Esophagus squamous epithelium (tissue), 5 donors: ENCODE data around the gene SERPINA1. TPM values are rescaled to one million over a fixed set of nuclear protein-coding genes. Genes with fewer than 3 reads are reported as not detected.

Source experiments
- DNase-seq: peaks from one replicate; lab custom pipeline; 2025; lab: John Stamatoyannopoulos, UW
- H3K27ac ChIP-seq, 4 donors: fragments of 200-600 bp; sonication (generic); one replicate each; pipeline ENCODE4 v1.5.1; 2016 to 2019; ENCODE audit warnings: mild to moderate bottlenecking in 1 of 4
- H3K27me3 ChIP-seq, 4 donors: fragments of 200-600 bp; sonication (generic); 1 replicate in 3 of 4; 2 replicates in 1 of 4; pipeline versions ENCODE4 v1.5.1 to v1.6.0; 2017 to 2021; ENCODE audit warnings: antibody characterized with exemption in 1 of 4
- H3K36me3 ChIP-seq, 3 donors: fragments of 200-600 bp; sonication (generic); one replicate each; pipeline ENCODE4 v1.5.1; 2016 to 2019
- H3K4me1 ChIP-seq, 3 donors: fragments of 200-600 bp; sonication (generic); one replicate each; pipeline ENCODE4 v1.5.1; 2017 to 2019
- H3K4me3 ChIP-seq, 4 donors: fragments of 200-600 bp; sonication (generic); 1 replicate in 3 of 4; 2 replicates in 1 of 4; pipeline ENCODE4 v1.5.1; 2016 to 2019; ENCODE audit warnings: mild to moderate bottlenecking in 2 of 4, moderate library complexity in 1 of 4
- H3K9me3 ChIP-seq, 3 donors: fragments of 200-600 bp; sonication (generic); one replicate each; pipeline ENCODE4 v1.5.1; 2016 to 2019
- POLR2A ChIP-seq, 4 donors: fragments of 450-650 bp; IDR thresholded peaks; one replicate each; pipeline ENCODE4 v1.6.1; 2017; ENCODE audit warnings: antibody characterized with exemption in 4 of 4, mild to moderate bottlenecking in 4 of 4, moderate library complexity in 3 of 4
- WGBS, 2 donors: methylation state at CpG; one replicate each; pipeline ENCODE4 v1.1.5; 2018; 5-methylcytosine and 5-hydroxymethylcytosine counted together
- intact Hi-C: fragments of 100-400 bp; cut with DNase I; formaldehyde crosslinking; loops from one replicate; pipeline ENCODE4 v1.15.0; 2022
- total RNA-seq, 4 donors: library from RNA; depleted of rRNA; stranded (reverse); fragments of >200 nt; gene quantifications; one replicate each; pipeline ENCODE4 v1.1.0, GENCODE V29; 2016
- TF ChIP-seq, protein P1 (sequence below), 6 experiments: fragments of 450-650 bp in 4 of 6; fragments of 200-600 bp in 2 of 6; sonication (generic) in 2 of 6; IDR thresholded peaks; one replicate each; pipeline ENCODE4 v1.5.1; 2016 to 2019; ENCODE audit warnings: antibody characterized with exemption in 6 of 6, mild to moderate bottlenecking in 4 of 6, moderate library complexity in 4 of 6
- donor health status: DM: yes; HTN: yes; CAD: no.

The SERPINA1 gene
- total RNA-seq, 4 donors from 2014 or later: 1.7 to 16.4 (median 5.8) TPM

DNA sequence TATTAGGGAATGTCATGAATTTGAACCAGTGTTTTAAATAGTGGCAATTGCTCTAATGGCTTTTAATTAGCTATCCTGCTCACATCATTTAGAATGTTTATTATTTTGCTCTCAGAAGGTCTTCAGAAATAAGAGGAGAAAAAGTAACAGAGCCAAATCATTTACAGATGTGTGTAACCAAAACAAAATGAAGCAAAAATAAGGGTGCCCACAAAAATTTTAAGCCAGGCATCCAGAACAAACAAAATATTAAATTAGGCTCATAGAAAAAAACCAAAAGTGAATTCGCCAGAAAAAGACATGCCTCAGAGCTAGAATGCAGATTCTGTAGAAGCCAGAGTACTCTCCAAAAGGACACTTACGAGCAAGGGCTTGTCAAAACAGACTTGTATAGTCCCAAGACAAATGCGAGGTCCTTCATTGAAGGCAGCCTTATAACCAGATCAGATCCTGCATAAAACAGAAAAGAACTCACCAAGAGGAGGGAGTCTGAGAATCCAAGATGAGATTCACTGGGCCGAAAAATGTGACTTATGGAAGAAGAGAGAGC, 20.2 kb upstream of the SERPINA1 start:
- no peaks in the 10 kb centered on the region for H3K27me3 ChIP-seq
- DNase-seq: no peak
- intact Hi-C loops: no loop called here
- H3K9me3 ChIP-seq: no peaks in the 10 kb centered on the region
- WGBS, 2 donors: 32 to 57% methylated on average over 4 of the region's 4 CpGs
- no peak for TF ChIP-seq POLR2A (IDR thresholded peaks at IDR 0.05)
- TF ChIP-seq, protein P1, sequence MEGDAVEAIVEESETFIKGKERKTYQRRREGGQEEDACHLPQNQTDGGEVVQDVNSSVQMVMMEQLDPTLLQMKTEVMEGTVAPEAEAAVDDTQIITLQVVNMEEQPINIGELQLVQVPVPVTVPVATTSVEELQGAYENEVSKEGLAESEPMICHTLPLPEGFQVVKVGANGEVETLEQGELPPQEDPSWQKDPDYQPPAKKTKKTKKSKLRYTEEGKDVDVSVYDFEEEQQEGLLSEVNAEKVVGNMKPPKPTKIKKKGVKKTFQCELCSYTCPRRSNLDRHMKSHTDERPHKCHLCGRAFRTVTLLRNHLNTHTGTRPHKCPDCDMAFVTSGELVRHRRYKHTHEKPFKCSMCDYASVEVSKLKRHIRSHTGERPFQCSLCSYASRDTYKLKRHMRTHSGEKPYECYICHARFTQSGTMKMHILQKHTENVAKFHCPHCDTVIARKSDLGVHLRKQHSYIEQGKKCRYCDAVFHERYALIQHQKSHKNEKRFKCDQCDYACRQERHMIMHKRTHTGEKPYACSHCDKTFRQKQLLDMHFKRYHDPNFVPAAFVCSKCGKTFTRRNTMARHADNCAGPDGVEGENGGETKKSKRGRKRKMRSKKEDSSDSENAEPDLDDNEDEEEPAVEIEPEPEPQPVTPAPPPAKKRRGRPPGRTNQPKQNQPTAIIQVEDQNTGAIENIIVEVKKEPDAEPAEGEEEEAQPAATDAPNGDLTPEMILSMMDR (IDR thresholded peaks at IDR 0.05): no peak
- no peaks in the 10 kb centered on the region for H3K36me3 ChIP-seq
- peaks cover 0 to 10% (median 0%) of the 10 kb centered on the region in 3 donors for H3K4me1 ChIP-seq
- no peak overlapping the region for H3K27ac ChIP-seq
- H3K4me3 ChIP-seq: no peak overlapping the region

DNA sequence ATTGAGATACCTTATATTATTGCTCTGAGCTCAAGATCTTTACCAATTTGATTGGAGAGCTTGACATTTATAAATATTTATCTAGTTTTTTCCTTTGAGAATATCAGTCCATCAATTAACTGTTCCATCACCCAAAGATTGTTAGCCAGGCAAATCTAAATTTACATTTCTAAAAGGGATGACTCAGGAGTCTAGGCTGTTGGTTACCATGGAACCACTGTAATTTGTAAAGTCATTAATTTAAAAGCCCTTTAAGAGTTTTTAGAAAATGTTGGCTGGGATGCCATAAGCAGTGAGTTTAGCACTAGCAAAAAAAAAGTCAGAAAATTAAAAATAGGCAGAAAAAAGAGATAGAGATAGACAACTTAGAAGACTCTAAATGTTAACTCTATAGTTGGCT, 19.5 kb upstream of the SERPINA1 start:
- intact Hi-C loops: no loop called here
- peaks cover 0 to under 1% (median 0%) of the 10 kb centered on the region in 4 donors for H3K27me3 ChIP-seq
- no peaks in the 10 kb centered on the region for H3K36me3 ChIP-seq
- H3K9me3 ChIP-seq: no peaks in the 10 kb centered on the region
- no peak for DNase-seq
- no peak overlapping the region for H3K4me3 ChIP-seq
- TF ChIP-seq POLR2A (IDR thresholded peaks at IDR 0.05): no peak
- TF ChIP-seq, protein P1 (IDR thresholded peaks at IDR 0.05): no peak
- no peak overlapping the region for H3K27ac ChIP-seq
- peaks cover 0 to 6% (median 0%) of the 10 kb centered on the region in 3 donors for H3K4me1 ChIP-seq

DNA sequence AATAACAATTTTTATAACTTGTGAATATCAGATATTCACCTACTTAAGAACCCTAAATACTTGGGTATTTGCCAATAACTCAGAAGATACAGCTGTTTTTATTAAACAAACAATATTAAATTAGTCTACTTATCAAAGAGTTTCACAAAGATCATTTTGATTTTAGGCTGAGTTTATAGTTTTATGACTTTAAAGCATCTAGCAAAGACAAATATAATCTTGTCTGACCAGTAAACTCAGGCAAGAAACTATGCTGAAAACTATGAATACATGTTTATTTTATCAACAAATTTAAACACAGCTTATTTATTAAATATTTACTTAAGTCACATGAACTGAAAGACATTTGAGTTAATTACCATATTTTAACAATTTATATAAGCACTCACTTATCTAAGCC, 18.5 kb upstream of the SERPINA1 start:
- no peak overlapping the region for H3K4me3 ChIP-seq
- no peak for TF ChIP-seq POLR2A (IDR thresholded peaks at IDR 0.05)
- TF ChIP-seq, protein P1 (IDR thresholded peaks at IDR 0.05): no peak
- no peaks in the 10 kb centered on the region for H3K36me3 ChIP-seq
- peaks cover 0 to 3% (median 0%) of the 10 kb centered on the region in 4 donors for H3K27me3 ChIP-seq
- H3K27ac ChIP-seq: no peak overlapping the region
- intact Hi-C loops: no loop called here
- no peak for DNase-seq
- no peaks in the 10 kb centered on the region for H3K4me1 ChIP-seq
- H3K9me3 ChIP-seq: no peaks in the 10 kb centered on the region

DNA sequence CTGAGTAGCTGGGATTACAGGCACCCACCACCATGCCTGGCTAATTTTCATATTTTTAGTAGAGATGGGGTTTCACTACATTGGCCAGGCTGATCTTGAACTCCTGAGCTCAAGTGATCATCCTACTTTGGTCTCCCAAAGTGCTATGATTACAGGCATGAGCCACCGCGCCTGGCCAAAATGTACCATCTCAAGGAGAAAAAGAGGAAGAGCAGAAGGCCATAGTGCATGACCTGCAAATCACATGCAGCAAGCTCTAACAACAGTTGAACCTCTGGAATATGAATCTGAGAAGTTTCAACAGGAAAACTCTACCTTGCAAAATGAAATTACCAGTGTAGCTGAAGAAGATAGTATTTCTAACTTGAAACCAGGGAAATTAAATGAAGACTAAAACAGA, 17.1 kb upstream of the SERPINA1 start:
- no peak overlapping the region for H3K4me3 ChIP-seq
- no peaks in the 10 kb centered on the region for H3K36me3 ChIP-seq
- peaks cover 0 to 3% (median 0%) of the 10 kb centered on the region in 3 donors for H3K4me1 ChIP-seq
- DNase-seq: no peak
- intact Hi-C loops: no loop called here
- peaks cover 0 to 3% (median 0%) of the 10 kb centered on the region in 4 donors for H3K27me3 ChIP-seq
- 88 to 93% methylated on average over 2 of the region's 2 CpGs for WGBS, 2 donors
- TF ChIP-seq, protein P1 (IDR thresholded peaks at IDR 0.05): no peak
- no peak for TF ChIP-seq POLR2A (IDR thresholded peaks at IDR 0.05)
- H3K27ac ChIP-seq: no peak overlapping the region
- no peaks in the 10 kb centered on the region for H3K9me3 ChIP-seq

DNA sequence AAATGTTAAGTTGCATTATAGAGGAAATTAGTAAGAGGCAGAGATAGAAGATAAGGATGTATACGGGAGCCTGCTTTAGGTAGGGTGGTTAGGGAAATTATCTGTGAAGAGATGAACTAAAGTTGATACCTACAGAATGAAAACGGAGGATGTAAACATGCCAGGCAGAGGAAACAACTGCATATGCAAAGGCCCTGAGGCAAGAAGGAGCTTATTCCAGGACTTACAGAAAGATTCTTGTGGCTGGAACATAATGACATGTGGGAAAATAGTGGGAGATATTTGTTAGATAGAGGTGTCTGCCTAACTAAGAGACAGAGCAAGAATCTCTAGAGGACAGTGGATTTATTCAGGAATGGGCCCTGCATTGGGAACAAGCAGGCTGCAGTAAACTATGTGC, 16.2 kb upstream of the SERPINA1 start:
- TF ChIP-seq POLR2A (IDR thresholded peaks at IDR 0.05): no peak
- TF ChIP-seq, protein P1 (IDR thresholded peaks at IDR 0.05): no peak
- 73 to 93% methylated on average over 2 of the region's 2 CpGs for WGBS, 2 donors
- Histone ChIP-seq H3K27me3 (peaks cover 0 to 3% (median 0%) of the 10 kb centered on the region in 4 donors), H3K9me3 (no peaks in the 10 kb centered on the region), H3K27ac (no peak overlapping the region), H3K4me1 (peaks cover 0 to 3% (median 0%) of the 10 kb centered on the region in 3 donors), H3K36me3 (no peaks in the 10 kb centered on the region), H3K4me3 (no peak overlapping the region)
- intact Hi-C loops: no loop called here
- DNase-seq: no peak
